ENCODE results near the gene DDB1. TPM values are rescaled to one million over a fixed set of nuclear protein-coding genes. Genes with fewer than 3 reads are reported as not detected.

The DDB1 gene
- total RNA-seq, 2 donors from 2014 or later = 154 to 189 TPM

- Histone ChIP-seq H3K36me3 (peaks cover 3% of the 10 kb centered on the region), H3K4me1 (no peaks in the 10 kb centered on the region), H3K27me3 (no peaks in the 10 kb centered on the region), H3K9me3 (no peaks in the 10 kb centered on the region), H3K27ac (no peak overlapping the region), H3K4me3 (no peak overlapping the region), H3K9ac (ENCODE audit: low read depth in 2 of 2, low read length in 2 of 2) (no peak overlapping the region)
- DNase-seq = no peak
- TF ChIP-seq CTCF (IDR thresholded peaks at IDR 0.05) = no peak
- intact Hi-C loops (cut with DNase I) = no loop called here
These were observed 39.9 kb upstream of the DDB1 start for GRCh38 chr11:61372659-61373420.

- intact Hi-C loops (cut with DNase I) = no loop called here
- Histone ChIP-seq H3K9ac (ENCODE audit: low read depth in 2 of 2, low read length in 2 of 2) (no peak overlapping the region), H3K9me3 (no peaks in the 10 kb centered on the region), H3K27ac (no peak overlapping the region), H3K36me3 (peaks cover 14% of the 10 kb centered on the region), H3K4me3 (no peak overlapping the region), H3K27me3 (no peaks in the 10 kb centered on the region), H3K4me1 (no peaks in the 10 kb centered on the region)
- DNase-seq = no peak
- TF ChIP-seq CTCF (IDR thresholded peaks at IDR 0.05) = no peak
These were observed 37.6 kb upstream of the DDB1 start for GRCh38 chr11:61370349-61371005.

GRCh38 chr11:61369372-61370348 lies 36.8 kb upstream of the DDB1 start:
- intact Hi-C loops (cut with DNase I) = no loop called here

GRCh38 chr11:61368646-61369045 lies 35.7 kb upstream of the DDB1 start:
- intact Hi-C loops (cut with DNase I) = no loop called here
- TF ChIP-seq CTCF (IDR thresholded peaks at IDR 0.05) = no peak
- Histone ChIP-seq H3K9me3 (no peaks in the 10 kb centered on the region), H3K4me3 (no peak overlapping the region), H3K27me3 (no peaks in the 10 kb centered on the region), H3K36me3 (peaks cover 19% of the 10 kb centered on the region), H3K9ac (ENCODE audit: low read depth in 2 of 2, low read length in 2 of 2) (no peak overlapping the region), H3K4me1 (no peaks in the 10 kb centered on the region), H3K27ac (no peak overlapping the region)
- no peak for DNase-seq

More at GRCh38 chr11:61369372-61370348, 36.8 kb upstream of the DDB1 start:
- no peaks in the 10 kb centered on the region for H3K4me1 ChIP-seq
- no peaks in the 10 kb centered on the region for H3K27me3 ChIP-seq
- TF ChIP-seq CTCF (IDR thresholded peaks at IDR 0.05) = no peak
- no peak overlapping the region for H3K27ac ChIP-seq
- no peak overlapping the region for H3K9ac ChIP-seq (ENCODE audit: low read depth in 2 of 2, low read length in 2 of 2)
- no peak overlapping the region for H3K4me3 ChIP-seq
- DNase-seq = no peak
- no peaks in the 10 kb centered on the region for H3K9me3 ChIP-seq
- peaks cover 16% of the 10 kb centered on the region for H3K36me3 ChIP-seq

- Histone ChIP-seq H3K27ac (no peak overlapping the region), H3K36me3 (peaks cover 19% of the 10 kb centered on the region), H3K27me3 (no peaks in the 10 kb centered on the region), H3K4me1 (no peaks in the 10 kb centered on the region), H3K9ac (ENCODE audit: low read depth in 2 of 2, low read length in 2 of 2) (no peak overlapping the region), H3K9me3 (no peaks in the 10 kb centered on the region), H3K4me3 (no peak overlapping the region)
- intact Hi-C loops (cut with DNase I) = no loop called here
- no peak for DNase-seq
- TF ChIP-seq CTCF (IDR thresholded peaks at IDR 0.05) = no peak
These were observed 34.5 kb upstream of the DDB1 start for GRCh38 chr11:61367406-61367805.
